ENCODE measurements around the gene ASPG.

DNA sequence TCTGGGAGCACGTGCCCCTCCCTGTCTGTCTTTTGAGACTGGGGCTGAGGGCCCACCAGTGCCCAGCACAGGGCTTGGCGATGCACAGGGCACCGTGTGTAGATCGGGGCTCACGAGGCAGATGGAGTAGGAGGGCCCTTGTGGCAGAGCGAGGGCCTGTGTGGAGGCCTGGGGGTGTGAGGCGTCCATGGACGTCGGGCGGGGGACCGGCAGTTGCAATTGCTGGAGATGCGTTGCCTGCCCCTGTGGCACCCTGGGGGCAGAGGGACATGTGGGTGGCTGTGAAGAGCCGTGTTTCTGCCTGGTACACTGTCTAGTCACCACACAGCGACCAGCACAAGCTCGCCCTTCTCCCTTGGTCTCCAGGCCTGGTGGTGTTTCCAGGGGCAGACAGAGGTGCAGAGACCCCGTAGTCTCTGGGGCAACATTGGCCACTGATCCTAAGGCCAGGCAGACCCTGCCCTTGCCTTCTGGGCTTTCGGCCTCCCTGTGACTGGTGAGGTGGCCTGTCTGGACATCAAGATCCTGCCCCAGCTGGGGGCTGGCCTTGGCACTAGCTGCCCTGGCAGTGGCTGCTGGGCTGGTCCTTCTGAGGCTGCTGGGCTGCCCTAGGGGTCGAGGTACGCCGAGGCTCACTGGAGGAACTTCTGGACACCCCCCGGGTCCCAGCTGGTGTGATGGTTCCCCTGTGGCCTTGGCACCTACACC is 67.3 kb downstream of the ASPG start:
- TF ChIP-seq, protein P1, sequence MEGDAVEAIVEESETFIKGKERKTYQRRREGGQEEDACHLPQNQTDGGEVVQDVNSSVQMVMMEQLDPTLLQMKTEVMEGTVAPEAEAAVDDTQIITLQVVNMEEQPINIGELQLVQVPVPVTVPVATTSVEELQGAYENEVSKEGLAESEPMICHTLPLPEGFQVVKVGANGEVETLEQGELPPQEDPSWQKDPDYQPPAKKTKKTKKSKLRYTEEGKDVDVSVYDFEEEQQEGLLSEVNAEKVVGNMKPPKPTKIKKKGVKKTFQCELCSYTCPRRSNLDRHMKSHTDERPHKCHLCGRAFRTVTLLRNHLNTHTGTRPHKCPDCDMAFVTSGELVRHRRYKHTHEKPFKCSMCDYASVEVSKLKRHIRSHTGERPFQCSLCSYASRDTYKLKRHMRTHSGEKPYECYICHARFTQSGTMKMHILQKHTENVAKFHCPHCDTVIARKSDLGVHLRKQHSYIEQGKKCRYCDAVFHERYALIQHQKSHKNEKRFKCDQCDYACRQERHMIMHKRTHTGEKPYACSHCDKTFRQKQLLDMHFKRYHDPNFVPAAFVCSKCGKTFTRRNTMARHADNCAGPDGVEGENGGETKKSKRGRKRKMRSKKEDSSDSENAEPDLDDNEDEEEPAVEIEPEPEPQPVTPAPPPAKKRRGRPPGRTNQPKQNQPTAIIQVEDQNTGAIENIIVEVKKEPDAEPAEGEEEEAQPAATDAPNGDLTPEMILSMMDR (IDR thresholded peaks at IDR 0.05), result no peak
- TF ChIP-seq POLR2A (IDR thresholded peaks at IDR 0.05), result no peak
- TF ChIP-seq POLR2AphosphoS5 (IDR thresholded peaks at IDR 0.05), result no peak
- no peak for TF ChIP-seq EP300 (IDR thresholded peaks at IDR 0.05)
